ENCODE measurements around the gene MED12L.

The MED12L gene

DNA sequence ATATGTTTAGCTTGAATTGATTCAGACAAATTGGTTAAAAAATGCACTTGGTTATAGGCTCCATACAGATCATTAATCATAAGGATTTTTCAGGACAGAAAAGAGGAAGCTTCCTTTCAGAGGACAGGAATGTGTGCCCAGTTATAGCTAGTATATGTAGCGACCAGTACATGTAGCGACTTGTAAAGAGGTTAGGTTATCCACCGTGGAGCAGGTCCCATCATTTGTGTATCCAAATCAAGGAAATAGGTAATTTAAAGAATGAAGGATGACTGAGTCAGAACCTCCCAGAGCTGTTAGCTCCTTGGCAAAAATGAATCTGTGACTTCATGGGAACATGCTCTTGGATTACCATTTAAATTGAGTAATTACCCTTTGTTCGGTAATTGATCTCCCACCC is 314.9 kb downstream of the MED12L start:
- TF ChIP-seq, protein P1, sequence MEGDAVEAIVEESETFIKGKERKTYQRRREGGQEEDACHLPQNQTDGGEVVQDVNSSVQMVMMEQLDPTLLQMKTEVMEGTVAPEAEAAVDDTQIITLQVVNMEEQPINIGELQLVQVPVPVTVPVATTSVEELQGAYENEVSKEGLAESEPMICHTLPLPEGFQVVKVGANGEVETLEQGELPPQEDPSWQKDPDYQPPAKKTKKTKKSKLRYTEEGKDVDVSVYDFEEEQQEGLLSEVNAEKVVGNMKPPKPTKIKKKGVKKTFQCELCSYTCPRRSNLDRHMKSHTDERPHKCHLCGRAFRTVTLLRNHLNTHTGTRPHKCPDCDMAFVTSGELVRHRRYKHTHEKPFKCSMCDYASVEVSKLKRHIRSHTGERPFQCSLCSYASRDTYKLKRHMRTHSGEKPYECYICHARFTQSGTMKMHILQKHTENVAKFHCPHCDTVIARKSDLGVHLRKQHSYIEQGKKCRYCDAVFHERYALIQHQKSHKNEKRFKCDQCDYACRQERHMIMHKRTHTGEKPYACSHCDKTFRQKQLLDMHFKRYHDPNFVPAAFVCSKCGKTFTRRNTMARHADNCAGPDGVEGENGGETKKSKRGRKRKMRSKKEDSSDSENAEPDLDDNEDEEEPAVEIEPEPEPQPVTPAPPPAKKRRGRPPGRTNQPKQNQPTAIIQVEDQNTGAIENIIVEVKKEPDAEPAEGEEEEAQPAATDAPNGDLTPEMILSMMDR (IDR thresholded peaks at IDR 0.05; ENCODE audit: insufficient read depth, low read depth, low read length, missing control alignments): no peak
- H3K4me3 ChIP-seq (ENCODE audit: low read length): no peak overlapping the region
- peak; percentile 87 for DNase-seq (ENCODE audit: low read depth)

DNA sequence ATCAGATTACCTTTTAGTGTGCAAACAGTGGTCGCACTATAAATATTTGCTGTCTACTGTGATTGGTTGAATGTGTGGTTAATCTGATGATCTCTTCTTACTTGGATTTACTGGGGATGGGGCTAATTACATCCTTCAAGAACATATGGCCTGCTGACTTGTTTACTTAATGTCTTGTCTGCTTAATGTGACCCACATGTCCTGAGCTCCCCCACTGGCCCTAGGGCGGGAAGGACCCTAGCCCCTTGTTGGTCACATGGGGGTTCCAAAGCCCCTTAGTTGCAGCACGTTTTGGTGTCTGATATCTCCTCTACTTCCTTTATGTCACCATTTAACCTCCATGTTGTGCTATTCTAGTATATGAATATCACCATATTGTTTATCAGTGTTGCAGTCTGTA is 316.9 kb downstream of the MED12L start:
- TF ChIP-seq, protein P1 (IDR thresholded peaks at IDR 0.05; ENCODE audit: insufficient read depth, low read depth, low read length, missing control alignments): no peak

DNA sequence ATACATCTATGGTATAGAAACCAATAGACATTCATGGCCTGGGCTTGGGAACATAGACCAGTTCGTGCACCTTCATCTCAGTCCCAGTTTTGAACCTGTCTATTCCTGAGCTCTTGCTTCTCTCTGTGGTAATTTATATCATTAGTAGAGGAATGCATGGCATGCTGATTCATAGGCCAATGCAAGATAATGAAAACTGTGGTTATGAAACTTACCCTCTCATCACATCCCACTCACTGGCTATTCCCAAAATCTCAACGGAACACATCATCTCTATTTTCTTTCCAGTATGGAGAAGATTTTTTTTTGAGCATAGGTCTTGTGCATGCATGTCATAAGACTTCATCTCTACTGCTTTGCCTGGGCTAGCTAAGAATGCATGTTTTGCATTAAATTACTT is 317.8 kb downstream of the MED12L start:
- H3K4me3 ChIP-seq (ENCODE audit: low read length): no peak overlapping the region
- TF ChIP-seq, protein P1 (IDR thresholded peaks at IDR 0.05; ENCODE audit: insufficient read depth, low read depth, low read length, missing control alignments): no peak
- DNase-seq (ENCODE audit: low read depth): peak; percentile 62

More for the DNA sequence above, 316.9 kb downstream of the MED12L start:
- DNase-seq (ENCODE audit: low read depth): no peak
- H3K4me3 ChIP-seq (ENCODE audit: low read length): no peak overlapping the region

DNA sequence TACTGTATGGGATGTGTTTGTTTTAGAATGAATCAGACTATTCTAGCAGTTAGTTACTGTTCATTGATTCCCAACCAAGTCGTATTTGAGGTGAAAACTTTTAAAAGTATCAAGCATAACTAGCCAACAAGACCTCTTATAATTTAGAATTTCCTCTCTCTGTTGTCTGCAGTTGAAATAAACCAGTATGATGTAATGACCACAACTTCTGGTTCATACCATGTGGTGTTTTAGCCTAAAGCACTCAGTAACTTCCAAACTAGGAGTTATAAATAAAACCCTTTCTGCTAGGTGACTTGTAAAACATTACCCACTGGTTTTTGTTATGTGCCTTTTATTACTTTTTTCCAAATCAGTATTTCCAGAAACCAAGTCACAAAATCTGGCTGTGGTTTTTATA is 318.9 kb downstream of the MED12L start:
- TF ChIP-seq, protein P1 (IDR thresholded peaks at IDR 0.05; ENCODE audit: insufficient read depth, low read depth, low read length, missing control alignments): no peak
- DNase-seq (ENCODE audit: low read depth): peak; percentile 19
- no peak overlapping the region for H3K4me3 ChIP-seq (ENCODE audit: low read length)

DNA sequence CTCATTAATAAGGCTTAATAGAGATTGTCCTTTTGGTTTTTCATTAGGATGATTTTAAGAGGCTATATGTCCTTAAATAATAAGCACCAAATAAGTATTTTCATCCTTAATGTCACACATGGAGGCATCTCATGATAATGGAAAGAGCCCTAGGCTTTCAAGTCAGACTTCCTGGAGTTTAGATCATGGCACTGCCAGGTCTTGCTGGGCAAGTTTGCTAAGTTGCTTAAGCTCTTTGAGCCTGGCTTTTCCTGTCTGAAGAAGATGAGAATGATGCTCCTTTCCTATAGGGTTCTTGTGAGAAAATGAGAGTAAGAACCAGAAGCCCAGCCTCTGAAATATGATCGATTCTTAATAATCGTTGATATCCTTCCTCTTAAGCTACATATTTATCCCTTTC is 322.5 kb downstream of the MED12L start:
- peak; percentile 73 for DNase-seq (ENCODE audit: low read depth)
- no peak overlapping the region for H3K4me3 ChIP-seq (ENCODE audit: low read length)
- TF ChIP-seq, protein P1 (IDR thresholded peaks at IDR 0.05; ENCODE audit: insufficient read depth, low read depth, low read length, missing control alignments): no peak

DNA sequence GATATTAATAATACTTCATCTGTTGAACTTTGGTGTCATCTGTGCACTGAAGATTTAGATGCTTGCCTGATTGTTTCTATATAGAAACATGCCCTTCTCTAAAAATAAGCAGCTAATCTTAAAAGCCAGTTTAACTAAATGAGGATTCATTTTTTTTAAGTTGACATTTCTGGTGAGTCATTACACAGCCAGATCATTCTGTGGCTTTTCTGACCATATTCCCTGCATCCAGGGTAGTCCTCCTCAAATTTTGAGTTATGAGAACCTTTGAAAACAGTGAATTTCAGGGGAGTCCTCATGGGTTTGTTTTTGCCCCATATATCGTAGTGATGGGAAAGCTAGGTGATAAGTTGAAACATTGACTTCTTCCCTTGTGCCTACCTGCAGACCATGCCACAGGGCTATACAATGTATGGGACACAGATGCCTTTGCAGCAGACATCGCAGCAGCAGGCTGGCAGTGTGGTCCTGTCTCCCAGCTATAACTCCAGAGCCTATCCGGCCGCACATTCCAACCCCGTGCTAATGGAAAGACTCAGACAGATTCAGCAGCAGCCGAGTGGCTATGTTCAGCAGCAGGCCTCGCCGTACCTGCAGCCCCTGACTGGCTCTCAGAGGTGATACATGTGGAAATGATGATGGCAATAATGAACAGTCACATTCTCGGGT is 325.6 kb downstream of the MED12L start:
- DNase-seq (ENCODE audit: low read depth): no peak
- TF ChIP-seq, protein P1 (IDR thresholded peaks at IDR 0.05; ENCODE audit: insufficient read depth, low read depth, low read length, missing control alignments): no peak
- H3K4me3 ChIP-seq (ENCODE audit: low read length): no peak overlapping the region

DNA sequence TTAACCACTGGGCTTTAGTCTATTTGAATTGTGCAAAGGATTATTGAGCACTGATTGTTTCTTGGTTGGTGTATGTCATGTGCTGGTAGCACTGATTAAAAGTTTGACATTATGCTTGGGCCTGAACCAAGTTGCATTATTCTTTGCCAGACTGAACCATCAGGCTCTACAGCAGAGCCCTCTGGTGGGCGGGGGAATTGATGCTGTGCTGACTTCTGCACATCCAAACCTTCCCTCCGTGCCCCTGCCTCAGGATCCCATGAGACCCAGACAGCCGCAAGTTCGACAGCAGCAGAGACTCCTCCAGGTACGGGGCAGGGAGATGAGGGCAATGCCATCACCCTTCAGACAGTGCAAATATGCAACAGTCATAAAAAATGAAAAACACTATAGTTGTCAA is 327.5 kb downstream of the MED12L start:
- DNase-seq (ENCODE audit: low read depth): peak; percentile 19
- TF ChIP-seq, protein P1 (IDR thresholded peaks at IDR 0.05; ENCODE audit: insufficient read depth, low read depth, low read length, missing control alignments): peak; percentile 26
- H3K4me3 ChIP-seq (ENCODE audit: low read length): no peak overlapping the region

Measured in epithelial cell of esophagus (primary cell).